A549 (cell line): ENCODE results near the gene DBNDD1. TPM values are rescaled to one million over a fixed set of nuclear protein-coding genes. Genes with fewer than 3 reads are reported as not detected.

Experiments used
- ATAC-seq, 2 experiments: fragments of 200-7000 bp in 1 of 2; fragments of >200 bp in 1 of 2; cut with Nextera tagmentation in 1 of 2; cut with Tn5 transposase in 1 of 2; 3 replicates each; pipeline versions ENCODE4 v1.8.0 to v1.9.1; 2018 to 2020; ENCODE audit warnings: mild to moderate bottlenecking in 1 of 2, moderate library complexity in 1 of 2
- CTCF ChIA-PET: fragments of 300-600 bp; sonication (Branson Sonifier 250); formaldehyde crosslinking; extraction: SDS; loops from one replicate; lab custom pipeline; 2021; ENCODE audit warnings: antibody characterized with exemption, inconsistent platforms; lab: Yijun Ruan, JAX
- POLR2A ChIA-PET: fragments of 350-600 bp; formaldehyde crosslinking; extraction: SDS; loops from one replicate; lab custom pipeline; 2021; ENCODE audit warnings: antibody characterized with exemption, inconsistent platforms; lab: Yijun Ruan, JAX
- DNase-seq, 2 experiments: peaks; one replicate each; pipeline versions ENCODE4 v3.0.0 to v3.0.0-alpha.2; 2011 to 2016; ENCODE audit warnings: low read depth in 1 of 2, low spot score in 1 of 2
- FAIRE-seq: peaks from 2 replicates; lab custom pipeline; 2011; peaks lifted over from hg19 to GRCh38; lab: Jason Lieb, UNC
- H3K27ac ChIP-seq, 2 experiments: fragments of >200 bp; sonication (Bioruptor Twin); formaldehyde crosslinking; 3 replicates each; pipeline ENCODE4 v1.5.1; 2016 to 2017
- H3K4me1 ChIP-seq: fragments of >200 bp; sonication (Bioruptor Twin); formaldehyde crosslinking; 3 replicates; pipeline ENCODE4 v1.6.1; 2016
- H3K4me2 ChIP-seq: fragments of >200 bp; sonication (Bioruptor Twin); formaldehyde crosslinking; 3 replicates; pipeline ENCODE4 v1.6.1; 2016
- H3K4me3 ChIP-seq: fragments of >200 bp; sonication (Bioruptor Twin); formaldehyde crosslinking; 3 replicates; pipeline ENCODE4 v1.5.1; 2016
- H3K9me3 ChIP-seq: fragments of >200 bp; sonication (Bioruptor Twin); formaldehyde crosslinking; 3 replicates; pipeline ENCODE4 v1.6.1; 2016
- BHLHE40 ChIP-seq: IDR thresholded peaks from 2 replicates; pipeline ENCODE4 v1.6.1; 2012; ENCODE audit warnings: low read depth, low read length, inconsistent platforms
- FOXS1 ChIP-seq: fragments of 250-450 bp; sonication (Bioruptor Pico); IDR thresholded peaks from 2 replicates; pipeline ENCODE4 v1.5.0; 2020; ENCODE audit warnings: mild to moderate bottlenecking, moderate library complexity
- GATA3 ChIP-seq: IDR thresholded peaks from 2 replicates; pipeline ENCODE4 v1.6.1; 2012; ENCODE audit warnings: borderline replicate concordance
- HDAC2 ChIP-seq: fragments of 200-600 bp; sonication (generic); IDR thresholded peaks from 2 replicates; pipeline ENCODE4 v1.6.1; 2016
- HOXB13 ChIP-seq: fragments of 250-450 bp; sonication (Bioruptor Pico); IDR thresholded peaks from 2 replicates; pipeline ENCODE4 v1.5.0; 2020; ENCODE audit warnings: low read depth, mild to moderate bottlenecking, moderate library complexity
- HOXB5 ChIP-seq: fragments of 250-450 bp; sonication (Bioruptor Pico); IDR thresholded peaks from 2 replicates; pipeline ENCODE4 v1.5.0; 2020; ENCODE audit warnings: mild to moderate bottlenecking, moderate library complexity
- MAFK ChIP-seq: fragments of 450-650 bp; IDR thresholded peaks from 2 replicates; pipeline ENCODE4 v1.6.1; 2014; ENCODE audit not compliant: partially characterized antibody
- NFE2L2 ChIP-seq: fragments of 150-350 bp; conservative IDR thresholded peaks from 2 replicates; pipeline ENCODE4 v1.6.1; 2014; ENCODE audit warnings: low read length
- ZFP36 ChIP-seq: fragments of 450-650 bp; IDR thresholded peaks from 2 replicates; pipeline ENCODE4 v1.6.1; 2014; ENCODE audit warnings: borderline replicate concordance; ENCODE audit not compliant: partially characterized antibody
- WGBS: methylation state at CpG from one replicate; pipeline ENCODE4 v1.1.6; 2017; ENCODE audit errors: missing lambda C conversion rate; 5-methylcytosine and 5-hydroxymethylcytosine counted together
- polyA plus RNA-seq, 4 experiments: library from polyadenylated mRNA; depleted of rRNA in 3 of 4; stranded (reverse); fragments of >200 nt; fragmentation: RNase III in 1 of 4; extraction: RNeasy Plus Mini Kit Qiagen cat#74134 plus additional on column Dnase treatment in 1 of 4; gene quantifications; 2 replicates in 3 of 4; 3 replicates in 1 of 4; pipeline ENCODE4 v1.2.3, GENCODE V29; 2011 to 2017
- TF ChIP-seq, protein P1 (sequence below): fragments of 200-600 bp; sonication (generic); IDR thresholded peaks from 2 replicates; pipeline ENCODE4 v1.6.1; 2016; ENCODE audit warnings: antibody characterized with exemption, mild to moderate bottlenecking, moderate library complexity
- TF ChIP-seq, protein P2 (sequence below): IDR thresholded peaks from 2 replicates; pipeline ENCODE4 v1.6.1; 2012
- TF ChIP-seq, protein P3 (sequence below): fragments of 250-450 bp; sonication (Bioruptor Pico); IDR thresholded peaks from 2 replicates; pipeline ENCODE4 v1.5.0; 2021; ENCODE audit warnings: mild to moderate bottlenecking, moderate library complexity, borderline replicate concordance

The DBNDD1 gene
- polyA plus RNA-seq, 2 of the 4 experiments (the other 2 are of a cell fraction), result 23.0 to 43.8 TPM

DNA sequence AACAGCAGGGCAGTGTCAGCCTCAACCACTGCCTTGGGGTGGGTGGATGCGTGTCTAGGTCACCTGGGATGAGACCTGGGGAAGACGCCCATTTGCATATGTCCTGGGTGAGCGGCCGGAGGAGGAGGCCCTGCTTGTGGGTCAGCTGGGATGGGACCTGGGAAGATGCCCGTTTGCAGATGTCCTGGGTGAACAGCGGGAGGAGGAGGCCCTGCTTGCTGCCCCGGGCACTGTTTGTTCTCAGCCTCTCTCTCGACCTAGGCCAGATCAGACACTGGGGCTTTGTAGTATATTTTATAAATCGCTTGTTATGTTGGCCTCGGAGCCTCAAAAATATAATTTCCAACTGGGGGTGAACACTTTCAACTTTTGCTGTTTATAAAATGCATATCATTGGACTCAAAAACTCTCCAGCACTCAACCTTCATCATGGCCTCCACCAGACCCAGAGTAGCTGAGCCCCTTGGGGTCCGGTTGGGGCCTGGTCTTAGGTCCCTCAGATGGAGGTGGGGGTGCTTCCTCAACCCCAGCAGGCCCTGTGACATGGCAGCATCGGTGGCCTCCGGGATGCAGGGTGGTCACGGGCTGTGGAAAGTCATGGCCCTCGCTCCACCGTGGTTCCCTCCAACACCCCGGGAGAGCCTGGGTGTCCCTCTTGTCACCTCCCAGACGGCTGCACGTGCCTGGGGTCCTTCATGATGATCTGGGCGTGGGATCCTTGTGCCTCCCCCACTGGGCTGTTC, 17.3 kb downstream of the DBNDD1 start:
- H3K9me3 ChIP-seq, result peaks cover 1% of the 10 kb centered on the region; the same call in 1 of the 3 replicates
- H3K4me3 ChIP-seq, result no peak overlapping the region
- CTCF ChIA-PET, result interaction anchor here (0.6 to 1.3 kb wide), 4 partner anchors 10 to 26 kb away, joined by 3 to 5 read pairs (median 4); no protein-coding TSS in a partner anchor
- POLR2A ChIA-PET, result interaction anchor here (0.6 kb wide), 1 partner anchor 11 kb away, joined by 4 read pairs; no protein-coding TSS in a partner anchor
- no peaks in the 10 kb centered on the region for H3K4me1 ChIP-seq
- WGBS, result 89% methylated on average over 19 of the region's 20 CpGs
- no peak overlapping the region for H3K4me2 ChIP-seq
- no peak overlapping the region for H3K27ac ChIP-seq
- peak; percentile 8 to 13; a peak in 3 of 6 replicates for ATAC-seq
- no peak for TF ChIP-seq GATA3
- TF ChIP-seq FOXS1, result no peak
- TF ChIP-seq, protein P1, sequence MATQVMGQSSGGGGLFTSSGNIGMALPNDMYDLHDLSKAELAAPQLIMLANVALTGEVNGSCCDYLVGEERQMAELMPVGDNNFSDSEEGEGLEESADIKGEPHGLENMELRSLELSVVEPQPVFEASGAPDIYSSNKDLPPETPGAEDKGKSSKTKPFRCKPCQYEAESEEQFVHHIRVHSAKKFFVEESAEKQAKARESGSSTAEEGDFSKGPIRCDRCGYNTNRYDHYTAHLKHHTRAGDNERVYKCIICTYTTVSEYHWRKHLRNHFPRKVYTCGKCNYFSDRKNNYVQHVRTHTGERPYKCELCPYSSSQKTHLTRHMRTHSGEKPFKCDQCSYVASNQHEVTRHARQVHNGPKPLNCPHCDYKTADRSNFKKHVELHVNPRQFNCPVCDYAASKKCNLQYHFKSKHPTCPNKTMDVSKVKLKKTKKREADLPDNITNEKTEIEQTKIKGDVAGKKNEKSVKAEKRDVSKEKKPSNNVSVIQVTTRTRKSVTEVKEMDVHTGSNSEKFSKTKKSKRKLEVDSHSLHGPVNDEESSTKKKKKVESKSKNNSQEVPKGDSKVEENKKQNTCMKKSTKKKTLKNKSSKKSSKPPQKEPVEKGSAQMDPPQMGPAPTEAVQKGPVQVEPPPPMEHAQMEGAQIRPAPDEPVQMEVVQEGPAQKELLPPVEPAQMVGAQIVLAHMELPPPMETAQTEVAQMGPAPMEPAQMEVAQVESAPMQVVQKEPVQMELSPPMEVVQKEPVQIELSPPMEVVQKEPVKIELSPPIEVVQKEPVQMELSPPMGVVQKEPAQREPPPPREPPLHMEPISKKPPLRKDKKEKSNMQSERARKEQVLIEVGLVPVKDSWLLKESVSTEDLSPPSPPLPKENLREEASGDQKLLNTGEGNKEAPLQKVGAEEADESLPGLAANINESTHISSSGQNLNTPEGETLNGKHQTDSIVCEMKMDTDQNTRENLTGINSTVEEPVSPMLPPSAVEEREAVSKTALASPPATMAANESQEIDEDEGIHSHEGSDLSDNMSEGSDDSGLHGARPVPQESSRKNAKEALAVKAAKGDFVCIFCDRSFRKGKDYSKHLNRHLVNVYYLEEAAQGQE, result no peak
- no peak for TF ChIP-seq HOXB13 (CRISPR knock-in tag)
- FAIRE-seq, result no peak
- no peak for DNase-seq

DNA sequence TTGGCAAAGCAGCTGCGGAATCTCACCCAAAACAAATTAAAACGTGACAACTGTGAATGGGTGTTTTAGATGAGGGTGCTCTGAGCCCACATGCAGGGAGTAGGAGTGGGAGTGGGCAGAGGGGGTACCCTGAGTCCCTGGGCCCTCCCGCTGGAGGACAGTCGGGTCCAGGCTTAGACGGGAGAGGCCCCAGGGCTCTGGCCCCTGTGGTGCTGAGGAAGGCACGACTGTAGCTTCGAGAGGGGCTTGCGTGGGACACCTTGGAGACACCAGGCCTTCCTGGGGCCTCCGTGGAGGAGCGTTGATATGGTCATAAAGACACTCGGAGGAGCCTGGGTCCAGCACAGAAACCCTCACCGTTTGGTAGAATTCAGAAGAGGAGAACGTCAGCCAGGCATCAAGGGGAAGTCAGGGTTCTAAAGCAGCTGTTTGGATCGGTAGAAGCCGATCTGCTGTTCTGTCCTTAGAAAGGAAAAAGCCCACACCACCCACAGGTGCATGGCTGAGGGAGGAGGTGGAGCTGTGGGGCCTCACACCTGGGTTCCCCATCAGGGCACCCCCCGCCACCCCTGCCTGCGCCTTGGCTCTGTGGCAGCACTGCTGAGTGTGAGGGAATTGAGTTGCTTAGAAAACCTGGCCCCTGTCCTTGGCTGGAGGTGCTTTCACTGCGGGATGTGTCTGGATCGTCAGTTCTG, 18.4 kb downstream of the DBNDD1 start:
- no peak overlapping the region for H3K4me3 ChIP-seq
- H3K4me1 ChIP-seq, result no peaks in the 10 kb centered on the region
- H3K9me3 ChIP-seq, result peaks cover 12% of the 10 kb centered on the region
- no peak for FAIRE-seq
- peak in 1 of 2 experiments; percentile 16; a peak in 3 of 6 replicates for ATAC-seq
- H3K4me2 ChIP-seq, result no peak overlapping the region
- no peak for DNase-seq
- TF ChIP-seq HOXB5 (CRISPR knock-in tag) (no peak), MAFK (no peak), HDAC2 (no peak), NFE2L2 (no peak), BHLHE40 (no peak)
- TF ChIP-seq, protein P2, sequence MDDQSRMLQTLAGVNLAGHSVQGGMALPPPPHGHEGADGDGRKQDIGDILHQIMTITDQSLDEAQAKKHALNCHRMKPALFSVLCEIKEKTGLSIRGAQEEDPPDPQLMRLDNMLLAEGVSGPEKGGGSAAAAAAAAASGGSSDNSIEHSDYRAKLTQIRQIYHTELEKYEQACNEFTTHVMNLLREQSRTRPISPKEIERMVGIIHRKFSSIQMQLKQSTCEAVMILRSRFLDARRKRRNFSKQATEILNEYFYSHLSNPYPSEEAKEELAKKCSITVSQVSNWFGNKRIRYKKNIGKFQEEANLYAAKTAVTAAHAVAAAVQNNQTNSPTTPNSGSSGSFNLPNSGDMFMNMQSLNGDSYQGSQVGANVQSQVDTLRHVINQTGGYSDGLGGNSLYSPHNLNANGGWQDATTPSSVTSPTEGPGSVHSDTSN, result no peak
- WGBS, result 89% methylated on average over 19 of the region's 19 CpGs
- ChIA-PET POLR2A (no interaction called here), CTCF (interaction anchor here (0.6 to 1.3 kb wide), 5 partner anchors 9 to 25 kb away, joined by 3 to 5 read pairs (median 4); no protein-coding TSS in a partner anchor)
- H3K27ac ChIP-seq, result no peak overlapping the region

DNA sequence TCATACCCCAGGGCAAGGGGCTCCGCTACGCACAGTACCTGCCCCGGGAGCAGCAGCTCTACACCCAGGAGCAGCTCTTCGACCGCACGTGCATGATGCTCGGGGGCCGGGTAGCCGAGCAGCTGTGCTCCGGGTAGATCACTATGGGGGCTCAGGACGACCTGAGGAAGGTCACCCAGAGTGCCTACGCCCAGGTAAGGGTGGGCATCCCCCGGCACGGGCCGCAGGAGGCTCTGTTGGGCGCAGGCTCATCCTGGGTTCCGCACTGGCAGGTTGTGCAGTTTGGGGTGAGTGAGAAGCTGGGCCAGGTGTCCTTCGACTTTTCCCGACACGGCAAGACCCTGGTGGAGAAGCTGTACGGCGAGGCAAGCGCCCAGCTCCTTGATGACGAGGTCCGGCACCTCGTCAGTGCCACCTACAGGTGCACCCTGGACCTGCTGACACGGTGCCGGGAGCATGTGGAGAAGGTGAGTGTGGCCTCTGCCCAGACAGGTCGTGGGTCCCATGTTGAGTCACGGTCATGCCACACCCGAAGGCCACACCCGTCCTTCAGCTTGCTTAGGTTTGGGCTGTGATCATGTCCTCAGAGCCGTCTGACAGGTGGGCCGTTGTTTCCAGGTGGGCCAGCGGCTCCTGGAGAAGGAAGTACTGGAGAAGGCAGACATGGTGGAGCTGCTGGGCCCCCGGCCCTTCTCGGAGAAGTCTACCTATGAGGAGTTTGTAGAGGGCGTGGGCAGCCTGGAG, 19.3 kb downstream of the DBNDD1 start:
- DNase-seq, result no peak
- POLR2A ChIA-PET, result no interaction called here

DNA sequence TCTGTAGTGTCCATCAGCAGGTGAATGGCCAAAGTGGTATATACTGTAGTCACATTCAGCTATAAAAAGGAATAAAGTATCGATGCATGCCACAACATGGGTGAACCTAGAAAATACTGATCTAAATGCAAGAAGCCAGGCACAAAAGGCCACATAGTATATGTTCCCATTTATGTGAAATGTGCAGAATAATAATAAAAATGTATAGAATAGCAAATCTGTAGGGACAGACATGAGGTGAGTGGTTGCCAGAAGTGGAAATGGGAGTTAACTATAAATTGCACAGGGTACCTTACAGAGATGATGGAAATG, 23.1 kb downstream of the DBNDD1 start:
- no peak overlapping the region for H3K4me3 ChIP-seq
- no peak for FAIRE-seq
- H3K9me3 ChIP-seq, result peaks cover 55% of the 10 kb centered on the region
- ChIA-PET CTCF (no interaction called here), POLR2A (no interaction called here)
- 92% methylated on average over 1 of the region's 1 CpG for WGBS
- TF ChIP-seq, protein P3, sequence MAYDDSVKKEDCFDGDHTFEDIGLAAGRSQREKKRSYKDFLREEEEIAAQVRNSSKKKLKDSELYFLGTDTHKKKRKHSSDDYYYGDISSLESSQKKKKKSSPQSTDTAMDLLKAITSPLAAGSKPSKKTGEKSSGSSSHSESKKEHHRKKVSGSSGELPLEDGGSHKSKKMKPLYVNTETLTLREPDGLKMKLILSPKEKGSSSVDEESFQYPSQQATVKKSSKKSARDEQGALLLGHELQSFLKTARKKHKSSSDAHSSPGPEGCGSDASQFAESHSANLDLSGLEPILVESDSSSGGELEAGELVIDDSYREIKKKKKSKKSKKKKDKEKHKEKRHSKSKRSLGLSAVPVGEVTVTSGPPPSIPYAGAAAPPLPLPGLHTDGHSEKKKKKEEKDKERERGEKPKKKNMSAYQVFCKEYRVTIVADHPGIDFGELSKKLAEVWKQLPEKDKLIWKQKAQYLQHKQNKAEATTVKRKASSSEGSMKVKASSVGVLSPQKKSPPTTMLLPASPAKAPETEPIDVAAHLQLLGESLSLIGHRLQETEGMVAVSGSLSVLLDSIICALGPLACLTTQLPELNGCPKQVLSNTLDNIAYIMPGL (CRISPR knock-in tag), result no peak
- 0 out of 2 replicates have a peak, but pooled peaks have one; percentile 60 for TF ChIP-seq HOXB13 (CRISPR knock-in tag)
- TF ChIP-seq, all 56 proteins: peak for 1
- H3K4me2 ChIP-seq, result no peak overlapping the region
- H3K27ac ChIP-seq, result peak overlapping the region; percentile 89 to 98
- ATAC-seq (no peak), DNase-seq (no peak)
- no peaks in the 10 kb centered on the region for H3K4me1 ChIP-seq

More for the DNA sequence above, 19.3 kb downstream of the DBNDD1 start:
- TF ChIP-seq ZFP36, result no peak
- CTCF ChIA-PET, result interaction anchor here (0.7 to 4.0 kb wide), 7 partner anchors 9 to 140 kb away, joined by 3 to 24 read pairs (median 4); partner anchors contain the start of gene DBNDD1
- Histone ChIP-seq H3K27ac (no peak overlapping the region), H3K4me3 (no peak overlapping the region), H3K4me1 (no peaks in the 10 kb centered on the region), H3K9me3 (peaks cover 21% of the 10 kb centered on the region), H3K4me2 (no peak overlapping the region)
- ATAC-seq (peak in 1 of 2 experiments; percentile 9; a peak in 2 of 6 replicates), FAIRE-seq (no peak)
- WGBS, result 89% methylated on average over 34 of the region's 38 CpGs
